ENCODE data around the gene EHD4. TPM values are rescaled to one million over a fixed set of nuclear protein-coding genes. Genes with fewer than 3 reads are reported as not detected.

EHD4 gene
- total RNA-seq, 1 experiment from 2014 or later: 20.2 TPM

- Mint-ChIP-seq H3K36me3 (ENCODE audit: insufficient read depth, unreplicated experiment) (peaks cover 30% of the 10 kb centered on the region), H3K27ac (ENCODE audit: unreplicated experiment) (no peak overlapping the region), H3K9me3 (ENCODE audit: low read depth, unreplicated experiment) (no peaks in the 10 kb centered on the region), H3K27me3 (ENCODE audit: unreplicated experiment) (no peaks in the 10 kb centered on the region), H3K4me3 (ENCODE audit: low read depth, unreplicated experiment) (no peak overlapping the region), H3K4me1 (ENCODE audit: low read depth, unreplicated experiment) (peaks cover 26% of the 10 kb centered on the region)
- no peak for TF ChIP-seq CTCF (IDR thresholded peaks at IDR 0.05; ENCODE audit: unreplicated experiment)
- intact Hi-C loops (cut with micrococcal nuclease; ENCODE audit: unreplicated experiment): no loop called here
- BruUV-seq (replicated peaks): no TSS peak
- CTCF ChIA-PET: no interaction called here
- no peak for DNase-seq
Measured at GRCh38 chr15:41921639-41922038, 50.7 kb downstream of the EHD4 start.

GRCh38 chr15:41921167-41921566, 51.2 kb downstream of the EHD4 start:
- DNase-seq: no peak
- TF ChIP-seq CTCF (IDR thresholded peaks at IDR 0.05; ENCODE audit: unreplicated experiment): no peak
- peaks cover 26% of the 10 kb centered on the region for H3K36me3 Mint-ChIP-seq (ENCODE audit: insufficient read depth, unreplicated experiment)
- H3K4me1 Mint-ChIP-seq (ENCODE audit: low read depth, unreplicated experiment): peaks cover 21% of the 10 kb centered on the region
- no TSS peak for BruUV-seq (replicated peaks)
- CTCF ChIA-PET: no interaction called here
- no peaks in the 10 kb centered on the region for H3K9me3 Mint-ChIP-seq (ENCODE audit: low read depth, unreplicated experiment)
- no peaks in the 10 kb centered on the region for H3K27me3 Mint-ChIP-seq (ENCODE audit: unreplicated experiment)
- no peak overlapping the region for H3K4me3 Mint-ChIP-seq (ENCODE audit: low read depth, unreplicated experiment)
- H3K27ac Mint-ChIP-seq (ENCODE audit: unreplicated experiment): no peak overlapping the region
- intact Hi-C loops (cut with micrococcal nuclease; ENCODE audit: unreplicated experiment): no loop called here

- no TSS peak for BruUV-seq (replicated peaks)
- no peak for DNase-seq
- intact Hi-C loops (cut with micrococcal nuclease; ENCODE audit: unreplicated experiment): no loop called here
- Mint-ChIP-seq H3K4me1 (ENCODE audit: low read depth, unreplicated experiment) (peaks cover 18% of the 10 kb centered on the region), H3K9me3 (ENCODE audit: low read depth, unreplicated experiment) (no peaks in the 10 kb centered on the region), H3K27ac (ENCODE audit: unreplicated experiment) (no peak overlapping the region), H3K27me3 (ENCODE audit: unreplicated experiment) (no peaks in the 10 kb centered on the region), H3K36me3 (ENCODE audit: insufficient read depth, unreplicated experiment) (peaks cover 29% of the 10 kb centered on the region), H3K4me3 (ENCODE audit: low read depth, unreplicated experiment) (no peak overlapping the region)
- TF ChIP-seq CTCF (IDR thresholded peaks at IDR 0.05; ENCODE audit: unreplicated experiment): no peak
- CTCF ChIA-PET: no interaction called here
Measured at GRCh38 chr15:41919954-41920538, 52.3 kb downstream of the EHD4 start.

GRCh38 chr15:41919201-41919820, 53.0 kb downstream of the EHD4 start:
- Mint-ChIP-seq H3K27ac (ENCODE audit: unreplicated experiment) (no peak overlapping the region), H3K36me3 (ENCODE audit: insufficient read depth, unreplicated experiment) (peaks cover 23% of the 10 kb centered on the region), H3K9me3 (ENCODE audit: low read depth, unreplicated experiment) (no peaks in the 10 kb centered on the region), H3K27me3 (ENCODE audit: unreplicated experiment) (no peaks in the 10 kb centered on the region), H3K4me3 (ENCODE audit: low read depth, unreplicated experiment) (no peak overlapping the region), H3K4me1 (ENCODE audit: low read depth, unreplicated experiment) (peaks cover 18% of the 10 kb centered on the region)
- BruUV-seq (replicated peaks): no TSS peak
- no peak for DNase-seq
- TF ChIP-seq CTCF (IDR thresholded peaks at IDR 0.05; ENCODE audit: unreplicated experiment): no peak
- intact Hi-C loops (cut with micrococcal nuclease; ENCODE audit: unreplicated experiment): no loop called here
- CTCF ChIA-PET: no interaction called here

All from Calu3 (cell line).